ENCODE measurements around the gene DCAF15. TPM values are rescaled to one million over a fixed set of nuclear protein-coding genes. Genes with fewer than 3 reads are reported as not detected.

DCAF15 gene
- total and polyA plus RNA-seq, 2 donors from 2014 or later = 21.9 to 35.5 TPM

DNA sequence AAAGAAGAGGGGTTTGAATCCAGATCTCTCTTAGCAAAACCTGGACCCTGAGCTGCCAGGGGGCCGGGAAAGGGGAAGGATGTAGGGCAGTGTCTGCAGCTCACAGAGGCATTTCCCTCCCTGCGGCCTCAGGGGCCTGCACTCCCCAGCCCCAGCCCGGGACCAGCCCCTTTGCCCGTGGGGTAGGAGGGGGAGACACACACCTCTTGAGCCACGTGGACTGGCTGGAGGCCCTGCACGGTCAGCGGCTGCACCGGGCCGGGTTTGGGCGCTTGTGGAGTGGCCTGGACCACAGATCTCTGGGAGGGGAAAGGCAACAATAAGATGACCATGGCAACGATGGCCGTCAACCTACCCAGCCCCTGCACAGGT, 26.9 kb downstream of the DCAF15 start:
- no peak overlapping the region for H3K27ac ChIP-seq (ENCODE audit: low read depth in 2 of 2, low read length in 2 of 2)
- FAIRE-seq (no peak), DNase-seq (peak in 3 of 5 donors; percentile 51 to 63 (median 52))
- H3K9me3 ChIP-seq (ENCODE audit: control insufficient read depth in 2 of 3, insufficient read depth in 1 of 3, low read length in 3 of 3) = no peaks in the 10 kb centered on the region
- H3K4me3 ChIP-seq (ENCODE audit: low read length in 3 of 3) = no peak overlapping the region
- no peaks in the 10 kb centered on the region for H3K27me3 ChIP-seq (ENCODE audit: control insufficient read depth, insufficient read depth, low read length)
- no peak for TF ChIP-seq CTCF (IDR thresholded peaks at IDR 0.05; ENCODE audit: borderline replicate concordance, extremely low read depth, insufficient read depth)
- peaks cover 0 to 12% (median 8%) of the 10 kb centered on the region in 3 donors for H3K36me3 ChIP-seq (ENCODE audit: control insufficient read depth in 2 of 3, insufficient read depth in 3 of 3, low read length in 3 of 3)
- peaks cover 0 to 4% (median 0%) of the 10 kb centered on the region in 3 donors for H3K4me1 ChIP-seq (ENCODE audit: control insufficient read depth in 2 of 3, insufficient read depth in 2 of 3, low read depth in 1 of 3, low read length in 3 of 3)
- intact Hi-C loops (cut with DNase I) = no loop called here
- H3K9ac ChIP-seq (ENCODE audit: low read length in 3 of 3) = peak overlapping the region in 1 of 3 donors; percentile 26

- Histone ChIP-seq H3K9me3 (ENCODE audit: control insufficient read depth in 2 of 3, insufficient read depth in 1 of 3, low read length in 3 of 3) (no peaks in the 10 kb centered on the region), H3K4me1 (ENCODE audit: control insufficient read depth in 2 of 3, insufficient read depth in 2 of 3, low read depth in 1 of 3, low read length in 3 of 3) (peaks cover 0 to 4% (median 0%) of the 10 kb centered on the region in 3 donors), H3K27me3 (ENCODE audit: control insufficient read depth, insufficient read depth, low read length) (no peaks in the 10 kb centered on the region), H3K4me3 (ENCODE audit: low read length in 3 of 3) (no peak overlapping the region), H3K9ac (ENCODE audit: low read length in 3 of 3) (no peak overlapping the region), H3K36me3 (ENCODE audit: control insufficient read depth in 2 of 3, insufficient read depth in 3 of 3, low read length in 3 of 3) (peaks cover 0 to 12% (median 8%) of the 10 kb centered on the region in 3 donors), H3K27ac (ENCODE audit: low read depth in 2 of 2, low read length in 2 of 2) (no peak overlapping the region)
- DNase-seq (no peak), FAIRE-seq (no peak)
- intact Hi-C loops (cut with DNase I) = no loop called here
- TF ChIP-seq CTCF (IDR thresholded peaks at IDR 0.05; ENCODE audit: borderline replicate concordance, extremely low read depth, insufficient read depth) = no peak
Measured at GRCh38 chr19:13979686-13980085, 27.4 kb downstream of the DCAF15 start.

GRCh38 chr19:13980340-13980739, 28.0 kb downstream of the DCAF15 start:
- TF ChIP-seq CTCF (IDR thresholded peaks at IDR 0.05; ENCODE audit: borderline replicate concordance, extremely low read depth, insufficient read depth) = no peak
- Histone ChIP-seq H3K27me3 (ENCODE audit: control insufficient read depth, insufficient read depth, low read length) (no peaks in the 10 kb centered on the region), H3K27ac (ENCODE audit: low read depth in 2 of 2, low read length in 2 of 2) (no peak overlapping the region), H3K36me3 (ENCODE audit: control insufficient read depth in 2 of 3, insufficient read depth in 3 of 3, low read length in 3 of 3) (peaks cover 0 to 12% (median 8%) of the 10 kb centered on the region in 3 donors), H3K4me1 (ENCODE audit: control insufficient read depth in 2 of 3, insufficient read depth in 2 of 3, low read depth in 1 of 3, low read length in 3 of 3) (peaks cover 0 to 5% (median 0%) of the 10 kb centered on the region in 3 donors), H3K9me3 (ENCODE audit: control insufficient read depth in 2 of 3, insufficient read depth in 1 of 3, low read length in 3 of 3) (no peaks in the 10 kb centered on the region), H3K9ac (ENCODE audit: low read length in 3 of 3) (no peak overlapping the region), H3K4me3 (ENCODE audit: low read length in 3 of 3) (no peak overlapping the region)
- no peak for FAIRE-seq
- peak in 1 of 5 donors; percentile 79 for DNase-seq
- intact Hi-C loops (cut with DNase I) = no loop called here

DNA sequence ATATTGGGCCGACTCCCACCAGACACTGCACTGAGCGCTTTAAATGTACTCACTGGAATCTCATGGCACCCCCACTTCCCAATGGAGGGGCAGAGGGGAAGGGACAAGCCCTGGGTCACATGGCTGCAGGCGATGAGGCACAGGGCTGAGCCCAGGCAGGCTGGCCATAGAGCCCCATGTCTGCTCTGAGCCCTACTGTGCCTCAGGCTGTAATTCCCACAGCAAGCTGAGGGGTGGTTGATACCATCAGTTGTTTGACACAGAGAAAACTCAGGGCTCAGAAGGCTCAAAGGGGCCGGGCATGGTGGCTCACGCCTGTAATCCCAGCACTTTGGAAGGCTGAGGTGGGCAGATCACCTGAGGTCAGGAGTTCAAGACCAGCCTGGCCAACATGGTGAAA, 28.7 kb downstream of the DCAF15 start:
- no peak overlapping the region for H3K4me3 ChIP-seq (ENCODE audit: low read length in 3 of 3)
- H3K27me3 ChIP-seq (ENCODE audit: control insufficient read depth, insufficient read depth, low read length) = no peaks in the 10 kb centered on the region
- intact Hi-C loops (cut with DNase I) = no loop called here
- DNase-seq (no peak), FAIRE-seq (no peak)
- H3K36me3 ChIP-seq (ENCODE audit: control insufficient read depth in 2 of 3, insufficient read depth in 3 of 3, low read length in 3 of 3) = peaks cover 0 to 12% (median 8%) of the 10 kb centered on the region in 3 donors
- no peak overlapping the region for H3K9ac ChIP-seq (ENCODE audit: low read length in 3 of 3)
- peaks cover 0 to 11% (median 7%) of the 10 kb centered on the region in 3 donors for H3K4me1 ChIP-seq (ENCODE audit: control insufficient read depth in 2 of 3, insufficient read depth in 2 of 3, low read depth in 1 of 3, low read length in 3 of 3)
- no peak for TF ChIP-seq CTCF (IDR thresholded peaks at IDR 0.05; ENCODE audit: borderline replicate concordance, extremely low read depth, insufficient read depth)
- H3K27ac ChIP-seq (ENCODE audit: low read depth in 2 of 2, low read length in 2 of 2) = no peak overlapping the region
- H3K9me3 ChIP-seq (ENCODE audit: control insufficient read depth in 2 of 3, insufficient read depth in 1 of 3, low read length in 3 of 3) = no peaks in the 10 kb centered on the region

All from kidney (tissue), 14 donors.